GM23338 (cell line): ENCODE measurements around the gene LEKR1. TPM values are rescaled to one million over a fixed set of nuclear protein-coding genes. Genes with fewer than 3 reads are reported as not detected.

Experiments used
- ATAC-seq: fragments of 200-7000 bp; cut with Tn5 transposase; 3 replicates; pipeline ENCODE4 v1.9.1; 2020
- DNase-seq: peaks from one replicate; pipeline ENCODE4 v3.0.0-alpha.2; 2015; ENCODE audit warnings: low spot score
- H2AFZ ChIP-seq: fragments of 200-600 bp; sonication (generic); 2 replicates; pipeline ENCODE4 v1.8.0; 2016; ENCODE audit warnings: antibody characterized with exemption, mild to moderate bottlenecking, moderate library complexity
- H3F3A ChIP-seq: fragments of 200-600 bp; sonication (generic); replicated peaks from 2 replicates; pipeline ENCODE4 v1.8.0; 2017; ENCODE audit warnings: antibody characterized with exemption, mixed run types, low read depth
- H3K27ac ChIP-seq: fragments of 200-600 bp; sonication (generic); 2 replicates; pipeline ENCODE4 v1.6.1; 2016; ENCODE audit warnings: low read depth
- H3K27me3 ChIP-seq: fragments of 200-600 bp; sonication (generic); 2 replicates; pipeline ENCODE4 v1.8.0; 2016; ENCODE audit warnings: mild to moderate bottlenecking, mixed run types, moderate library complexity; ENCODE audit not compliant: insufficient read depth
- H3K36me3 ChIP-seq: fragments of 200-600 bp; sonication (generic); 2 replicates; pipeline ENCODE4 v1.8.0; 2016; ENCODE audit warnings: mild to moderate bottlenecking; ENCODE audit not compliant: insufficient read depth
- H3K4me1 ChIP-seq: fragments of 200-600 bp; sonication (generic); 2 replicates; pipeline ENCODE4 v1.8.0; 2016; ENCODE audit warnings: mild to moderate bottlenecking, moderate library complexity; ENCODE audit not compliant: insufficient read depth
- H3K4me2 ChIP-seq: fragments of 200-600 bp; sonication (generic); 2 replicates; pipeline ENCODE4 v1.7.1; 2017; ENCODE audit warnings: mixed run types
- H3K4me3 ChIP-seq: fragments of 200-600 bp; sonication (generic); 2 replicates; pipeline ENCODE4 v1.6.1; 2016; ENCODE audit warnings: mixed run types
- H3K79me2 ChIP-seq: fragments of 200-600 bp; sonication (generic); replicated peaks from 2 replicates; pipeline ENCODE4 v1.8.0; 2017; ENCODE audit warnings: mild to moderate bottlenecking; ENCODE audit not compliant: insufficient read depth
- H3K9me2 ChIP-seq: fragments of 200-600 bp; sonication (generic); 2 replicates; pipeline ENCODE4 v1.8.0; 2017; ENCODE audit not compliant: insufficient read depth
- H4K20me1 ChIP-seq: fragments of 200-600 bp; sonication (generic); replicated peaks from 2 replicates; pipeline ENCODE4 v1.8.0; 2017; ENCODE audit warnings: mild to moderate bottlenecking; ENCODE audit not compliant: insufficient read depth
- H3K27ac Mint-ChIP-seq: 2 replicates; pipeline ENCODE4 v1.8.0; 2020; ENCODE audit warnings: inconsistent platforms, mild to moderate bottlenecking, moderate library complexity, mixed read lengths
- H3K27me3 Mint-ChIP-seq: 3 replicates; pipeline ENCODE4 v1.8.0; 2022; ENCODE audit warnings: low read depth, mild to moderate bottlenecking, moderate library complexity, mixed read lengths, inconsistent platforms; ENCODE audit not compliant: insufficient read depth, poor library complexity
- H3K36me3 Mint-ChIP-seq: 3 replicates; pipeline ENCODE4 v1.8.0; 2021; ENCODE audit warnings: low read depth, mild to moderate bottlenecking, inconsistent platforms, moderate library complexity, mixed read lengths
- H3K4me1 Mint-ChIP-seq: 3 replicates; pipeline ENCODE4 v1.8.0; 2020; ENCODE audit warnings: mild to moderate bottlenecking, inconsistent platforms, mixed read lengths
- H3K4me3 Mint-ChIP-seq: 3 replicates; pipeline ENCODE4 v1.8.0; 2021; ENCODE audit warnings: moderate library complexity, mild to moderate bottlenecking, inconsistent platforms, mixed read lengths
- H3K9me3 Mint-ChIP-seq: 3 replicates; pipeline ENCODE4 v1.8.0; 2020; ENCODE audit warnings: moderate library complexity, mild to moderate bottlenecking, inconsistent platforms, mixed read lengths
- CREB1 ChIP-seq: fragments of 250-450 bp; sonication (Bioruptor Pico); IDR thresholded peaks from 2 replicates; pipeline ENCODE4 v1.5.0; 2020; ENCODE audit warnings: low read depth, mild to moderate bottlenecking, moderate library complexity
- EZH2 ChIP-seq: fragments of 200-600 bp; sonication (generic); IDR thresholded peaks from one replicate; pipeline ENCODE4 v1.8.0; 2017; ENCODE audit warnings: antibody characterized with exemption, mild to moderate bottlenecking, low read depth; ENCODE audit not compliant: unreplicated experiment
- EZH2phosphoT487 ChIP-seq: fragments of 200-600 bp; sonication (generic); IDR thresholded peaks from one replicate; pipeline ENCODE4 v1.8.1; 2018; ENCODE audit warnings: antibody characterized with exemption; ENCODE audit not compliant: unreplicated experiment
- JUNB ChIP-seq: IDR thresholded peaks from one replicate; pipeline ENCODE4 v1.6.1; 2016; ENCODE audit warnings: antibody characterized with exemption; ENCODE audit not compliant: unreplicated experiment
- NANOG ChIP-seq: IDR thresholded peaks from 2 replicates; pipeline ENCODE4 v1.6.1; 2016; ENCODE audit warnings: antibody characterized with exemption, borderline replicate concordance
- POLR2AphosphoS5 ChIP-seq: IDR thresholded peaks from 2 replicates; pipeline ENCODE4 v1.6.1; 2016; ENCODE audit warnings: antibody characterized with exemption, low read depth
- STAT1 ChIP-seq: IDR thresholded peaks from one replicate; pipeline ENCODE4 v1.6.1; 2016; ENCODE audit warnings: antibody characterized with exemption; ENCODE audit not compliant: unreplicated experiment
- ZNF114 ChIP-seq: fragments of 250-450 bp; sonication (Bioruptor Pico); IDR thresholded peaks from 2 replicates; pipeline ENCODE4 v1.5.0; 2020; ENCODE audit warnings: mild to moderate bottlenecking, moderate library complexity
- ZNF331 ChIP-seq: fragments of 250-450 bp; sonication (Bioruptor Pico); IDR thresholded peaks from 2 replicates; pipeline ENCODE4 v1.5.0; 2020; ENCODE audit warnings: low read depth, mild to moderate bottlenecking, moderate library complexity
- polyA plus RNA-seq: library from polyadenylated mRNA; unstranded; fragments of >200 nt; fragmentation: Nextera tagmentation; extraction: Ambion mirVana; gene quantifications from 2 replicates; pipeline ENCODE4 v1.2.1, GENCODE V29; 2016
- total RNA-seq: library from RNA; depleted of rRNA; stranded (reverse); fragments of >200 nt; shearing (Covaris generic); gene quantifications from 2 replicates; pipeline ENCODE4 v1.2.3, GENCODE V29; 2014
- TF ChIP-seq, protein P1 (sequence below), 2 experiments: fragments of 200-600 bp in 1 of 2; sonication (generic) in 1 of 2; conservative IDR thresholded peaks; 2 replicates each; pipeline versions ENCODE4 v1.5.1 to v1.6.1; 2016 to 2017; ENCODE audit warnings: antibody characterized with exemption in 2 of 2, low read depth in 2 of 2, mild to moderate bottlenecking in 2 of 2, moderate library complexity in 1 of 2
- TF ChIP-seq, protein P2 (sequence below): IDR thresholded peaks from 2 replicates; pipeline ENCODE4 v1.6.1; 2016; ENCODE audit warnings: antibody characterized with exemption
- TF ChIP-seq, protein P3 (sequence below): IDR thresholded peaks from one replicate; pipeline ENCODE4 v1.6.1; 2018; ENCODE audit warnings: antibody characterized with exemption; ENCODE audit not compliant: unreplicated experiment
- TF ChIP-seq, protein P4 (sequence below): fragments of 250-450 bp; sonication (Bioruptor Pico); IDR thresholded peaks from 2 replicates; pipeline ENCODE4 v1.5.0; 2020; ENCODE audit warnings: mild to moderate bottlenecking, moderate library complexity

Gene LEKR1
- total and polyA plus RNA-seq, 2 experiments from 2014 or later, result not detected

- Mint-ChIP-seq H3K4me3 (no peak overlapping the region), H3K27me3 (no peaks in the 10 kb centered on the region), H3K36me3 (0 out of 3 replicates have a peak, but pooled peaks cover 3% of the 10 kb centered on the region), H3K9me3 (peaks cover 3% of the 10 kb centered on the region; the same call in 1 of the 3 replicates), H3K27ac (no peak overlapping the region), H3K4me1 (no peaks in the 10 kb centered on the region)
- H2AFZ ChIP-seq, result 0 out of 2 replicates have a peak overlapping the region, but pooled peaks have one; percentile 23
- H4K20me1 ChIP-seq, result no peaks in the 10 kb centered on the region
- no peak for TF ChIP-seq EZH2phosphoT487
- TF ChIP-seq CREB1 (CRISPR knock-in tag), result no peak
- TF ChIP-seq, protein P1, sequence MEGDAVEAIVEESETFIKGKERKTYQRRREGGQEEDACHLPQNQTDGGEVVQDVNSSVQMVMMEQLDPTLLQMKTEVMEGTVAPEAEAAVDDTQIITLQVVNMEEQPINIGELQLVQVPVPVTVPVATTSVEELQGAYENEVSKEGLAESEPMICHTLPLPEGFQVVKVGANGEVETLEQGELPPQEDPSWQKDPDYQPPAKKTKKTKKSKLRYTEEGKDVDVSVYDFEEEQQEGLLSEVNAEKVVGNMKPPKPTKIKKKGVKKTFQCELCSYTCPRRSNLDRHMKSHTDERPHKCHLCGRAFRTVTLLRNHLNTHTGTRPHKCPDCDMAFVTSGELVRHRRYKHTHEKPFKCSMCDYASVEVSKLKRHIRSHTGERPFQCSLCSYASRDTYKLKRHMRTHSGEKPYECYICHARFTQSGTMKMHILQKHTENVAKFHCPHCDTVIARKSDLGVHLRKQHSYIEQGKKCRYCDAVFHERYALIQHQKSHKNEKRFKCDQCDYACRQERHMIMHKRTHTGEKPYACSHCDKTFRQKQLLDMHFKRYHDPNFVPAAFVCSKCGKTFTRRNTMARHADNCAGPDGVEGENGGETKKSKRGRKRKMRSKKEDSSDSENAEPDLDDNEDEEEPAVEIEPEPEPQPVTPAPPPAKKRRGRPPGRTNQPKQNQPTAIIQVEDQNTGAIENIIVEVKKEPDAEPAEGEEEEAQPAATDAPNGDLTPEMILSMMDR (conservative IDR thresholded peaks at IDR 0.05; ENCODE audit: low read depth in 2 of 2), result no peak
- TF ChIP-seq, protein P2, sequence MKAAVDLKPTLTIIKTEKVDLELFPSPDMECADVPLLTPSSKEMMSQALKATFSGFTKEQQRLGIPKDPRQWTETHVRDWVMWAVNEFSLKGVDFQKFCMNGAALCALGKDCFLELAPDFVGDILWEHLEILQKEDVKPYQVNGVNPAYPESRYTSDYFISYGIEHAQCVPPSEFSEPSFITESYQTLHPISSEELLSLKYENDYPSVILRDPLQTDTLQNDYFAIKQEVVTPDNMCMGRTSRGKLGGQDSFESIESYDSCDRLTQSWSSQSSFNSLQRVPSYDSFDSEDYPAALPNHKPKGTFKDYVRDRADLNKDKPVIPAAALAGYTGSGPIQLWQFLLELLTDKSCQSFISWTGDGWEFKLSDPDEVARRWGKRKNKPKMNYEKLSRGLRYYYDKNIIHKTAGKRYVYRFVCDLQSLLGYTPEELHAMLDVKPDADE, result no peak
- no peak for TF ChIP-seq EZH2
- TF ChIP-seq ZNF114 (CRISPR knock-in tag), result no peak
- TF ChIP-seq POLR2AphosphoS5, result no peak
- TF ChIP-seq ZNF331, result no peak
- no peak for TF ChIP-seq NANOG
- no peak for TF ChIP-seq JUNB
- TF ChIP-seq, protein P3, sequence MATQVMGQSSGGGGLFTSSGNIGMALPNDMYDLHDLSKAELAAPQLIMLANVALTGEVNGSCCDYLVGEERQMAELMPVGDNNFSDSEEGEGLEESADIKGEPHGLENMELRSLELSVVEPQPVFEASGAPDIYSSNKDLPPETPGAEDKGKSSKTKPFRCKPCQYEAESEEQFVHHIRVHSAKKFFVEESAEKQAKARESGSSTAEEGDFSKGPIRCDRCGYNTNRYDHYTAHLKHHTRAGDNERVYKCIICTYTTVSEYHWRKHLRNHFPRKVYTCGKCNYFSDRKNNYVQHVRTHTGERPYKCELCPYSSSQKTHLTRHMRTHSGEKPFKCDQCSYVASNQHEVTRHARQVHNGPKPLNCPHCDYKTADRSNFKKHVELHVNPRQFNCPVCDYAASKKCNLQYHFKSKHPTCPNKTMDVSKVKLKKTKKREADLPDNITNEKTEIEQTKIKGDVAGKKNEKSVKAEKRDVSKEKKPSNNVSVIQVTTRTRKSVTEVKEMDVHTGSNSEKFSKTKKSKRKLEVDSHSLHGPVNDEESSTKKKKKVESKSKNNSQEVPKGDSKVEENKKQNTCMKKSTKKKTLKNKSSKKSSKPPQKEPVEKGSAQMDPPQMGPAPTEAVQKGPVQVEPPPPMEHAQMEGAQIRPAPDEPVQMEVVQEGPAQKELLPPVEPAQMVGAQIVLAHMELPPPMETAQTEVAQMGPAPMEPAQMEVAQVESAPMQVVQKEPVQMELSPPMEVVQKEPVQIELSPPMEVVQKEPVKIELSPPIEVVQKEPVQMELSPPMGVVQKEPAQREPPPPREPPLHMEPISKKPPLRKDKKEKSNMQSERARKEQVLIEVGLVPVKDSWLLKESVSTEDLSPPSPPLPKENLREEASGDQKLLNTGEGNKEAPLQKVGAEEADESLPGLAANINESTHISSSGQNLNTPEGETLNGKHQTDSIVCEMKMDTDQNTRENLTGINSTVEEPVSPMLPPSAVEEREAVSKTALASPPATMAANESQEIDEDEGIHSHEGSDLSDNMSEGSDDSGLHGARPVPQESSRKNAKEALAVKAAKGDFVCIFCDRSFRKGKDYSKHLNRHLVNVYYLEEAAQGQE, result no peak
- TF ChIP-seq, protein P4, sequence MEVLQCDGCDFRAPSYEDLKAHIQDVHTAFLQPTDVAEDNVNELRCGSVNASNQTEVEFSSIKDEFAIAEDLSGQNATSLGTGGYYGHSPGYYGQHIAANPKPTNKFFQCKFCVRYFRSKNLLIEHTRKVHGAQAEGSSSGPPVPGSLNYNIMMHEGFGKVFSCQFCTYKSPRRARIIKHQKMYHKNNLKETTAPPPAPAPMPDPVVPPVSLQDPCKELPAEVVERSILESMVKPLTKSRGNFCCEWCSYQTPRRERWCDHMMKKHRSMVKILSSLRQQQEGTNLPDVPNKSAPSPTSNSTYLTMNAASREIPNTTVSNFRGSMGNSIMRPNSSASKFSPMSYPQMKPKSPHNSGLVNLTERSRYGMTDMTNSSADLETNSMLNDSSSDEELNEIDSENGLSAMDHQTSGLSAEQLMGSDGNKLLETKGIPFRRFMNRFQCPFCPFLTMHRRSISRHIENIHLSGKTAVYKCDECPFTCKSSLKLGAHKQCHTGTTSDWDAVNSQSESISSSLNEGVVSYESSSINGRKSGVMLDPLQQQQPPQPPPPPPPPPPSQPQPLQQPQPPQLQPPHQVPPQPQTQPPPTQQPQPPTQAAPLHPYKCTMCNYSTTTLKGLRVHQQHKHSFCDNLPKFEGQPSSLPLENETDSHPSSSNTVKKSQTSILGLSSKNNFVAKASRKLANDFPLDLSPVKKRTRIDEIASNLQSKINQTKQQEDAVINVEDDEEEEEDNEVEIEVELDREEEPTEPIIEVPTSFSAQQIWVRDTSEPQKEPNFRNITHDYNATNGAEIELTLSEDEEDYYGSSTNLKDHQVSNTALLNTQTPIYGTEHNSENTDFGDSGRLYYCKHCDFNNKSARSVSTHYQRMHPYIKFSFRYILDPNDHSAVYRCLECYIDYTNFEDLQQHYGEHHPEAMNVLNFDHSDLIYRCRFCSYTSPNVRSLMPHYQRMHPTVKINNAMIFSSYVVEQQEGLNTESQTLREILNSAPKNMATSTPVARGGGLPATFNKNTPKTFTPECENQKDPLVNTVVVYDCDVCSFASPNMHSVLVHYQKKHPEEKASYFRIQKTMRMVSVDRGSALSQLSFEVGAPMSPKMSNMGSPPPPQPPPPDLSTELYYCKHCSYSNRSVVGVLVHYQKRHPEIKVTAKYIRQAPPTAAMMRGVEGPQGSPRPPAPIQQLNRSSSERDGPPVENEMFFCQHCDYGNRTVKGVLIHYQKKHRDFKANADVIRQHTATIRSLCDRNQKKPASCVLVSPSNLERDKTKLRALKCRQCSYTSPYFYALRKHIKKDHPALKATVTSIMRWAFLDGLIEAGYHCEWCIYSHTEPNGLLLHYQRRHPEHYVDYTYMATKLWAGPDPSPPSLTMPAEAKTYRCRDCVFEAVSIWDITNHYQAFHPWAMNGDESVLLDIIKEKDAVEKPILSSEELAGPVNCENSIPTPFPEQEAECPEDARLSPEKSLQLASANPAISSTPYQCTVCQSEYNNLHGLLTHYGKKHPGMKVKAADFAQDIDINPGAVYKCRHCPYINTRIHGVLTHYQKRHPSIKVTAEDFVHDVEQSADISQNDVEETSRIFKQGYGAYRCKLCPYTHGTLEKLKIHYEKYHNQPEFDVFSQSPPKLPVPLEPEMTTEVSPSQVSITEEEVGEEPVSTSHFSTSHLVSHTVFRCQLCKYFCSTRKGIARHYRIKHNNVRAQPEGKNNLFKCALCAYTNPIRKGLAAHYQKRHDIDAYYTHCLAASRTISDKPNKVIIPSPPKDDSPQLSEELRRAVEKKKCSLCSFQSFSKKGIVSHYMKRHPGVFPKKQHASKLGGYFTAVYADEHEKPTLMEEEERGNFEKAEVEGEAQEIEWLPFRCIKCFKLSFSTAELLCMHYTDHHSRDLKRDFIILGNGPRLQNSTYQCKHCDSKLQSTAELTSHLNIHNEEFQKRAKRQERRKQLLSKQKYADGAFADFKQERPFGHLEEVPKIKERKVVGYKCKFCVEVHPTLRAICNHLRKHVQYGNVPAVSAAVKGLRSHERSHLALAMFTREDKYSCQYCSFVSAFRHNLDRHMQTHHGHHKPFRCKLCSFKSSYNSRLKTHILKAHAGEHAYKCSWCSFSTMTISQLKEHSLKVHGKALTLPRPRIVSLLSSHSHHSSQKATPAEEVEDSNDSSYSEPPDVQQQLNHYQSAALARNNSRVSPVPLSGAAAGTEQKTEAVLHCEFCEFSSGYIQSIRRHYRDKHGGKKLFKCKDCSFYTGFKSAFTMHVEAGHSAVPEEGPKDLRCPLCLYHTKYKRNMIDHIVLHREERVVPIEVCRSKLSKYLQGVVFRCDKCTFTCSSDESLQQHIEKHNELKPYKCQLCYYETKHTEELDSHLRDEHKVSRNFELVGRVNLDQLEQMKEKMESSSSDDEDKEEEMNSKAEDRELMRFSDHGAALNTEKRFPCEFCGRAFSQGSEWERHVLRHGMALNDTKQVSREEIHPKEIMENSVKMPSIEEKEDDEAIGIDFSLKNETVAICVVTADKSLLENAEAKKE (CRISPR knock-in tag), result no peak
- TF ChIP-seq STAT1, result no peak
- no peak overlapping the region for H3K4me3 ChIP-seq
- no peak for DNase-seq
- H3K4me2 ChIP-seq, result no peak overlapping the region
- no peaks in the 10 kb centered on the region for H3K79me2 ChIP-seq
- peaks cover 8% of the 10 kb centered on the region; the same call in 1 of the 2 replicates for H3K9me2 ChIP-seq
- no peaks in the 10 kb centered on the region for H3K36me3 ChIP-seq
- H3F3A ChIP-seq, result no peaks in the 10 kb centered on the region
- H3K27ac ChIP-seq, result no peak overlapping the region
- no peaks in the 10 kb centered on the region for H3K27me3 ChIP-seq
- H3K4me1 ChIP-seq, result no peaks in the 10 kb centered on the region
- ATAC-seq, result no peak
Observed at GRCh38 chr3:156801746-156802145, 24.4 kb upstream of the LEKR1 start.
